A549 treated with CpdA at 1 μM for 4 hours (cell line): ENCODE data around the gene TPSAB1. TPM values are rescaled to one million over a fixed set of nuclear protein-coding genes. Genes with fewer than 3 reads are reported as not detected.

Source experiments
- total RNA-seq: library from RNA; stranded (reverse); fragments of 200-300 nt; extraction: Qiagen RNA extraction; gene quantifications from 5 replicates; pipeline ENCODE4 v1.2.3, GENCODE V29; 2022; ENCODE audit warnings: low read depth

Gene TPSAB1
- not detected in 5 replicates for total RNA-seq

GRCh38 chr16:1240436-1240835, at the start of gene TPSAB1:
TPSAB1 (plus strand) TSS chr16:1240705; CDS start chr16:1240939, 234 bp downstream.

DNA sequence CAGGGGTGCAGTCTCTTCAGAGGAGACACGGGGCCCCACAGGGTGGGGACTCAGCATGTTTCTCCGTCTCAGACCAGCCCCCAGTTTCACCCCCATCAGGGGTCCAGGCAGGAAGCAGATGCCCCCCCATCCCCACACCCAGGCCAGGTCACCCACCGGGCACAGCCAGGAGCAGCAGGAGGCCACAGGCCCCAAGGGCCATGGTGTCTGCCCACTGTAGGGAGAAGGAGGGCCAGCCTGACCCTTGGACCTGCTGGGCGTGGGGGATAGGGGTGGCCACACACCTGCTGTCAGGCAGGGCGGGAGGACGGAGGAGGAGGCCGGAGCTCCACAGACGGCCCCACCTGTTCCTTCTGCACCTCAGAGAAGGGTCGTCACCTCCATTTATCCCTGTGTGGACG, 15.5 kb upstream of the TPSAB1 start, which contains the start of gene TPSG1:
Gene TPSG1, minus strand, starts transcription at position 218 of the 401 bp plus-strand sequence. Its CDS starts 16 bp downstream, at position 202.

DNA sequence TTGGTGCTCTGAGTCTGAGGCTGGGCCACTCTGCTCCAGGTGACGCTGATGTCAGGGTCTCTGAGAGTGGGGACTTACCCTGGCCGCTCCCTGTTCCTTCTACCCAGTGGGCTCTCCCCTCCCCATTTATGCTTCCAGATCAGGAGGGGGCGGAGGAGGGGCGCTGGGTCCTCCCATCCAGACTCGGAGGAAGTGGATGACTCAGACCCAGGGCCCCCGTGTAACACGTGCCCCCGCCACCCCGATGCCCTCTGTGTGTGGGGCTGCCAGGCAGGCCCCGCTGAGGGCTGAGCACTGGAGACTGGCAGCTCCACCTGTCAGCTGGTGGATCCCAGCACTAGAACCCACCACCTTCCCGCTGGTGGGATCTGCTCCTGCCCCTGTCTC, 10.4 kb upstream of the TPSAB1 start, which contains the start of gene TPSB2:
Gene TPSB2, minus strand, starts transcription at position 101 of the 387 bp plus-strand sequence. CDS start 233 bp downstream, outside the sequence.

GRCh38 chr16:1255276-1256122, 15.0 kb downstream of the TPSAB1 start, which contains the start of gene TPSD1:
TPSD1 (plus strand) TSS chr16:1256069; CDS start chr16:1256281, 212 bp downstream.

Other genes starting within 250 kb of the TPSAB1 start
- gene SSTR5, start 168.0 kb upstream of the TPSAB1 start, total RNA-seq: 0.26 to 0.36 TPM (median 0.26 TPM) in 3 of 5 replicates, not detected in the others
- gene C1QTNF8, start 144.5 kb upstream of the TPSAB1 start, total RNA-seq: not detected in 5 replicates
- gene CACNA1H, start 87.6 kb upstream of the TPSAB1 start, total RNA-seq: 8.6 to 12.1 TPM (median 11.3 TPM) in 5 replicates
- 0.08 to 0.16 TPM in 2 of 5 replicates, not detected in the others for gene TPSG1, start 15.4 kb upstream of the TPSAB1 start, total RNA-seq
- not detected in 5 replicates for gene TPSB2, start 10.5 kb upstream of the TPSAB1 start, total RNA-seq
- gene TPSD1, start 15.4 kb downstream of the TPSAB1 start, total RNA-seq: 0.03 TPM in 1 of 5 replicates, not detected in the others
- 161 to 196 TPM (median 171 TPM) in 5 replicates for gene UBE2I, start 68.9 kb downstream of the TPSAB1 start, total RNA-seq
- gene BAIAP3, start 92.9 kb downstream of the TPSAB1 start, total RNA-seq: 0.75 to 2.8 TPM (median 0.86 TPM) in 5 replicates
- 50.7 to 94.3 TPM (median 89.3 TPM) in 5 replicates for gene TSR3, start 111.2 kb downstream of the TPSAB1 start, total RNA-seq
- gene GNPTG, start 111.2 kb downstream of the TPSAB1 start, total RNA-seq: 24.2 to 38.2 TPM (median 34.7 TPM) in 5 replicates
- 27.5 to 45.1 TPM (median 44.8 TPM) in 5 replicates for gene UNKL, start 174.0 kb downstream of the TPSAB1 start, total RNA-seq
- 29.6 to 38.5 TPM (median 37.1 TPM) in 5 replicates for gene UQCC4, start 180.0 kb downstream of the TPSAB1 start, total RNA-seq
- gene PERCC1, start 190.4 kb downstream of the TPSAB1 start, total RNA-seq: not detected in 5 replicates
- 0.14 to 0.89 TPM (median 0.44 TPM) in 5 replicates for gene CCDC154, start 203.9 kb downstream of the TPSAB1 start, total RNA-seq
- gene CLCN7, start 234.3 kb downstream of the TPSAB1 start, total RNA-seq: 66.8 to 86.1 TPM (median 76.1 TPM) in 5 replicates
- not detected in 5 replicates for gene PTX4, start 248.2 kb downstream of the TPSAB1 start, total RNA-seq